ENCODE measurements around the gene EPHA10. TPM values are rescaled to one million over a fixed set of nuclear protein-coding genes. Genes with fewer than 3 reads are reported as not detected.

The EPHA10 gene
- total RNA-seq, 1 donor from 2014 or later: 0.37 TPM

- DNase-seq (ENCODE audit: low spot score): no peak
- Mint-ChIP-seq H3K4me1 (ENCODE audit: low read depth) (no peaks in the 10 kb centered on the region), H3K4me3 (ENCODE audit: unreplicated experiment) (no peak overlapping the region), H3K27me3 (ENCODE audit: low read depth) (peaks cover 21% of the 10 kb centered on the region), H3K27ac (ENCODE audit: unreplicated experiment) (no peak overlapping the region), H3K36me3 (ENCODE audit: low read depth) (no peaks in the 10 kb centered on the region), H3K9me3 (ENCODE audit: low read depth) (no peaks in the 10 kb centered on the region)
- no peak for TF ChIP-seq CTCF (IDR thresholded peaks at IDR 0.05)
Observed at GRCh38 chr1:37673920-37674319, 91.0 kb downstream of the EPHA10 start.

GRCh38 chr1:37672136-37672870, 92.6 kb downstream of the EPHA10 start:
- no peak overlapping the region for H3K27ac Mint-ChIP-seq (ENCODE audit: unreplicated experiment)
- no peak for TF ChIP-seq CTCF (IDR thresholded peaks at IDR 0.05)
- no peaks in the 10 kb centered on the region for H3K9me3 Mint-ChIP-seq (ENCODE audit: low read depth)
- DNase-seq (ENCODE audit: low spot score): no peak
- peaks cover 25% of the 10 kb centered on the region for H3K27me3 Mint-ChIP-seq (ENCODE audit: low read depth)
- no peak overlapping the region for H3K4me3 Mint-ChIP-seq (ENCODE audit: unreplicated experiment)
- H3K4me1 Mint-ChIP-seq (ENCODE audit: low read depth): no peaks in the 10 kb centered on the region
- H3K36me3 Mint-ChIP-seq (ENCODE audit: low read depth): no peaks in the 10 kb centered on the region

- Mint-ChIP-seq H3K27me3 (ENCODE audit: low read depth) (peaks cover 25% of the 10 kb centered on the region), H3K27ac (ENCODE audit: unreplicated experiment) (no peak overlapping the region), H3K9me3 (ENCODE audit: low read depth) (no peaks in the 10 kb centered on the region), H3K4me1 (ENCODE audit: low read depth) (no peaks in the 10 kb centered on the region), H3K4me3 (ENCODE audit: unreplicated experiment) (no peak overlapping the region), H3K36me3 (ENCODE audit: low read depth) (no peaks in the 10 kb centered on the region)
- TF ChIP-seq CTCF (IDR thresholded peaks at IDR 0.05): no peak
- DNase-seq (ENCODE audit: low spot score): no peak
Observed at GRCh38 chr1:37671261-37671660, 93.7 kb downstream of the EPHA10 start.

- Mint-ChIP-seq H3K27ac (ENCODE audit: unreplicated experiment) (no peak overlapping the region), H3K4me3 (ENCODE audit: unreplicated experiment) (no peak overlapping the region), H3K4me1 (ENCODE audit: low read depth) (no peaks in the 10 kb centered on the region), H3K27me3 (ENCODE audit: low read depth) (peaks cover 21% of the 10 kb centered on the region), H3K9me3 (ENCODE audit: low read depth) (no peaks in the 10 kb centered on the region), H3K36me3 (ENCODE audit: low read depth) (no peaks in the 10 kb centered on the region)
- DNase-seq (ENCODE audit: low spot score): no peak
- TF ChIP-seq CTCF (IDR thresholded peaks at IDR 0.05): no peak
Observed at GRCh38 chr1:37670133-37670532, 94.8 kb downstream of the EPHA10 start.

GRCh38 chr1:37667023-37667671, 97.8 kb downstream of the EPHA10 start:
- no peak overlapping the region for H3K27ac Mint-ChIP-seq (ENCODE audit: unreplicated experiment)
- no peaks in the 10 kb centered on the region for H3K36me3 Mint-ChIP-seq (ENCODE audit: low read depth)
- peak; percentile 61 for DNase-seq (ENCODE audit: low spot score)
- no peak for TF ChIP-seq CTCF (IDR thresholded peaks at IDR 0.05)
- H3K4me1 Mint-ChIP-seq (ENCODE audit: low read depth): peaks cover 5% of the 10 kb centered on the region
- peaks cover 15% of the 10 kb centered on the region for H3K27me3 Mint-ChIP-seq (ENCODE audit: low read depth)
- H3K4me3 Mint-ChIP-seq (ENCODE audit: unreplicated experiment): no peak overlapping the region
- H3K9me3 Mint-ChIP-seq (ENCODE audit: low read depth): no peaks in the 10 kb centered on the region

All from chondrocyte (in vitro differentiated cells).